Skeletal muscle tissue (tissue), 4 donors: ENCODE measurements around the gene LARGE1. TPM values are rescaled to one million over a fixed set of nuclear protein-coding genes. Genes with fewer than 3 reads are reported as not detected.

Experiments
- H3K27ac ChIP-seq: one replicate; pipeline ENCODE4 v1.7.0; 2013; ENCODE audit warnings: mild to moderate bottlenecking, low read depth, low read length, inconsistent platforms
- H3K27me3 ChIP-seq, 3 donors: one replicate each; pipeline ENCODE4 v1.7.0; 2013; ENCODE audit warnings: low read length in 3 of 3; ENCODE audit not compliant: control insufficient read depth in 3 of 3, insufficient read depth in 3 of 3
- H3K36me3 ChIP-seq, 3 donors: one replicate each; pipeline ENCODE4 v1.7.0; 2013; ENCODE audit warnings: low read length in 3 of 3; ENCODE audit not compliant: control insufficient read depth in 3 of 3, insufficient read depth in 3 of 3
- H3K4me1 ChIP-seq, 3 donors: one replicate each; pipeline ENCODE4 v1.7.0; 2013; ENCODE audit warnings: low read length in 3 of 3, mild to moderate bottlenecking in 3 of 3; ENCODE audit not compliant: control insufficient read depth in 3 of 3, insufficient read depth in 3 of 3
- H3K4me3 ChIP-seq, 3 donors: one replicate each; pipeline ENCODE4 v1.7.0; 2013; ENCODE audit warnings: low read length in 3 of 3
- H3K9ac ChIP-seq, 3 donors: one replicate each; pipeline ENCODE4 v1.7.0; 2013; ENCODE audit warnings: low read length in 3 of 3, mild to moderate bottlenecking in 3 of 3, moderate library complexity in 2 of 3, low read depth in 1 of 3
- H3K9me3 ChIP-seq, 3 donors: one replicate each; pipeline ENCODE4 v1.7.0; 2013; ENCODE audit warnings: low read length in 3 of 3; ENCODE audit not compliant: control insufficient read depth in 3 of 3
- total RNA-seq: library from RNA; depleted of rRNA; stranded (reverse); fragments of >200 nt; gene quantifications from one replicate; pipeline ENCODE4 v1.2.3, GENCODE V29; 2014
- donor health status: Osteomylitis.

Gene LARGE1
- total RNA-seq, 1 donor from 2014 or later, result 12.5 TPM

GRCh38 chr22:33620085-33620484 is 300.2 kb downstream of the LARGE1 start:
- Histone ChIP-seq H3K36me3 (peaks cover 0 to 5% (median 4%) of the 10 kb centered on the region in 3 donors), H3K9ac (no peak overlapping the region), H3K4me1 (no peaks in the 10 kb centered on the region), H3K27me3 (no peaks in the 10 kb centered on the region), H3K4me3 (no peak overlapping the region), H3K27ac (no peak overlapping the region), H3K9me3 (no peaks in the 10 kb centered on the region)

DNA sequence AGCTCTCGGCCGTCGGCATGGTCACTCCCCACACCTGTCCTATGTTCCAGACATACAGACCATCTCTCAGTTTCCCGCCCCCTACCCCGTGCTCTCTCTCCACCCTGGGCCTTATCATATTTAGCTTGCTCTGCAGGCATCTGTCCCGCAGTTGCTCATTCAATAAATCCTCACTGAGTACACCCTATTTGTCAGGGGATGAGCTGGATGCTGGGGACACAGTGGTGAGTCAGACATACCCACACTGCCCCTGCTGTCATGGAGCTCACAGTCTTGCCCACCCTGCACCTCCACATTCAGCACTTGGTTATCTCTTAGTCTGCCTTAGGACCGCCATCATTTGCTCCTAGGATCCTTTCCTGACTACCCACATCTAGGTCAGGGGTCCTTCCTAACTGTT is 313.8 kb downstream of the LARGE1 start:
- no peak overlapping the region for H3K27ac ChIP-seq
- no peaks in the 10 kb centered on the region for H3K36me3 ChIP-seq
- no peak overlapping the region for H3K4me3 ChIP-seq

DNA sequence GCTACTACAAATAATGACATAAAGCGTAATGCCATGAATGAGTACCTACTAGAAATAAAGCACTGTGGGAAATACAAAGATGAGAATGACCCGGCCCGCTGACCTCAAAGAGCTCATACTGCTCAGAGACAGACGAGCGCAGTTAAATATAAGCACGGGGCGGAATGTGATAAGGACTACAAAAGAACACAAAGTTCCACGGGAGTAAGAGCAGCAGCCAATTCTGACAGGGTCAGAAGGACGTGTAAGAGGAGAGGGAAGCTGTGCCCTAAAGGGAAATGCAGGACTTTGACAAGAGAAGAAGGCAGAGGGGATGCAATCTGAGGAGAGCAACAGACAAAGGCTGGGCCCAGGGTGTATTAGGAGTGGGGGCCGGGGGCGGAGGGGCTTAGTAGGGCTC is 314.6 kb downstream of the LARGE1 start:
- Histone ChIP-seq H3K9ac (no peak overlapping the region), H3K36me3 (no peaks in the 10 kb centered on the region), H3K27me3 (no peaks in the 10 kb centered on the region), H3K27ac (no peak overlapping the region), H3K4me3 (no peak overlapping the region), H3K4me1 (peaks cover 0 to 3% (median 0%) of the 10 kb centered on the region in 3 donors), H3K9me3 (no peaks in the 10 kb centered on the region)

More for the DNA sequence above, 313.8 kb downstream of the LARGE1 start:
- Histone ChIP-seq H3K4me1 (peaks cover 0 to 3% (median 0%) of the 10 kb centered on the region in 3 donors), H3K27me3 (no peaks in the 10 kb centered on the region), H3K9ac (no peak overlapping the region), H3K9me3 (no peaks in the 10 kb centered on the region)

- H3K9ac ChIP-seq, result no peak overlapping the region
- H3K4me1 ChIP-seq, result peaks cover 0 to 3% (median 0%) of the 10 kb centered on the region in 3 donors
- no peaks in the 10 kb centered on the region for H3K36me3 ChIP-seq
- no peak overlapping the region for H3K4me3 ChIP-seq
- no peaks in the 10 kb centered on the region for H3K27me3 ChIP-seq
- no peak overlapping the region for H3K27ac ChIP-seq
- H3K9me3 ChIP-seq, result no peaks in the 10 kb centered on the region
These were observed 315.1 kb downstream of the LARGE1 start for GRCh38 chr22:33605221-33605620.

GRCh38 chr22:33601062-33601461 is 319.2 kb downstream of the LARGE1 start:
- Histone ChIP-seq H3K4me3 (no peak overlapping the region), H3K9me3 (no peaks in the 10 kb centered on the region), H3K36me3 (no peaks in the 10 kb centered on the region), H3K4me1 (peaks cover 0 to 3% (median 0%) of the 10 kb centered on the region in 3 donors), H3K9ac (no peak overlapping the region), H3K27me3 (no peaks in the 10 kb centered on the region), H3K27ac (no peak overlapping the region)

GRCh38 chr22:33600595-33600994 is 319.7 kb downstream of the LARGE1 start:
- Histone ChIP-seq H3K36me3 (peaks cover 0 to under 1% (median 0%) of the 10 kb centered on the region in 3 donors), H3K4me3 (no peak overlapping the region), H3K27me3 (no peaks in the 10 kb centered on the region), H3K9ac (no peak overlapping the region), H3K27ac (no peak overlapping the region), H3K9me3 (no peaks in the 10 kb centered on the region), H3K4me1 (peaks cover 0 to under 1% (median 0%) of the 10 kb centered on the region in 3 donors)

DNA sequence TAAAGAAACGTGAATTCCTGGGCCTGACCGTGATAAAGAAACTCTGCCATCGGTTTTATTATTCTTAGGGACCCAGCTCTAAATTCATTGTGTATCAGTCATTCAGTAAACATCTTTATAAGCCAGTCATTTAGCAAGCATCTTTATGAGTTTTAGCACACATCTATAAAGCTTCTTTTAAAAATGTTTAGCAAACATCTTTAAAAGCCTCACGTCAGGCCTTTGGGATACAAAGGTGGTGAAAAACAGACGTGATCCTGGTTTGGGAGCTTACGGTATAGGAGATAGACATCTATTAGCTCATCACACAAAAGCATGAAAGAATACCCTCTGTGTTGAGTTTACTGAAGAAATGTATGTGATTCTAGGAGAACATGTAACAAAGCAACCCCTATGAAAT is 320.2 kb downstream of the LARGE1 start:
- Histone ChIP-seq H3K27ac (no peak overlapping the region), H3K9ac (no peak overlapping the region), H3K9me3 (no peaks in the 10 kb centered on the region)

DNA sequence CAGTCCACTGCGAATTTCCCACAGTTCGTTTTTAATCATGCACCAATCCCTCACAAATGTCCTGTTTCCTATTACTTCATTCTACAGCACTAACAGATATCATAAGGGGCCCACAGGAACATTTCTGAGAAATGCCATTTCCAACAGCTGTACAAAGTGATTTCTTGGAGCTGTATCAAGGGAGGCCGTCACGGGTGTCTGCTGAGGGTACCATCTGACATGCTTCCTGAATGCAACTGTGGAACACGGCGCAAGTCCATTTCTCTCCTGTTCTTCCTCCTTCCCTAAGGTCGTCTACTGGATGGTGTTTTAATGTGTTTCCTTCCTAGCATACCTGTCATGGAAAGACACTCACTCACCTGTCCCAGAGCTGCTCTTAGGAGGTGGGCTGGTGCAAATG is 320.7 kb downstream of the LARGE1 start:
- Histone ChIP-seq H3K4me1 (no peaks in the 10 kb centered on the region), H3K9ac (no peak overlapping the region), H3K36me3 (peaks cover 0 to 2% (median 0%) of the 10 kb centered on the region in 3 donors), H3K27ac (no peak overlapping the region), H3K4me3 (no peak overlapping the region), H3K9me3 (no peaks in the 10 kb centered on the region), H3K27me3 (no peaks in the 10 kb centered on the region)

More for the DNA sequence above, 320.2 kb downstream of the LARGE1 start:
- Histone ChIP-seq H3K4me1 (no peaks in the 10 kb centered on the region), H3K36me3 (peaks cover 0 to 2% (median 0%) of the 10 kb centered on the region in 3 donors), H3K4me3 (no peak overlapping the region), H3K27me3 (no peaks in the 10 kb centered on the region)

GRCh38 chr22:33598821-33599220 is 321.5 kb downstream of the LARGE1 start:
- Histone ChIP-seq H3K4me3 (no peak overlapping the region), H3K27me3 (no peaks in the 10 kb centered on the region), H3K27ac (no peak overlapping the region), H3K9ac (no peak overlapping the region), H3K36me3 (peaks cover 0 to 2% (median 0%) of the 10 kb centered on the region in 3 donors), H3K4me1 (no peaks in the 10 kb centered on the region), H3K9me3 (no peaks in the 10 kb centered on the region)

- H3K27me3 ChIP-seq, result no peaks in the 10 kb centered on the region
These were observed 322.8 kb downstream of the LARGE1 start for GRCh38 chr22:33597274-33597985.

More at GRCh38 chr22:33597274-33597985, 322.8 kb downstream of the LARGE1 start:
- H3K36me3 ChIP-seq, result peaks cover 0 to 2% (median 0%) of the 10 kb centered on the region in 3 donors
- H3K9ac ChIP-seq, result no peak overlapping the region
- no peak overlapping the region for H3K27ac ChIP-seq
- H3K9me3 ChIP-seq, result no peaks in the 10 kb centered on the region
- H3K4me1 ChIP-seq, result no peaks in the 10 kb centered on the region
- H3K4me3 ChIP-seq, result no peak overlapping the region
